ENCODE results near the gene INSR.
A peak's percentile ranks its signal among the peaks of the same experiment; 100 is the strongest.

INSR gene

DNA sequence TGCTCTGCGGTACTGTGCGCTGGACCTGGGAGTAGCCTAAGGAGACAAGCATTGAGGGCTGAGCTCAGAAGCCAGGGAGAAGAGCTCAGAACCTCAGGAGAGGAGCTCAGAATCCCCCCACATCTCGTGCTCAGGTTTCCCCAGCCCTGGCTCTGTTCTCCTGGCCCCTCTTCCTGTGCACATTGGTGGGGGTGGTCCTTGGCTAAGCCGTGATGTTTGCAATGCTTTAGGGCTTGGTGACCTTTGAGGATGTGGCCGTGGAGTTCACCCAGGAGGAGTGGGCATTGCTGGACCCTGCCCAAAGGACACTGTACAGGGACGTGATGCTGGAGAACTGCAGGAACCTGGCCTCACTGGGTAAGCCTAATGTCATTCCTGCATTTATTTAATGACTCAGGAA lies 218.1 kb downstream of the INSR start:
- H3K4me3 ChIP-seq (ENCODE audit: low read length): no peak overlapping the region
- TF ChIP-seq, protein P1, sequence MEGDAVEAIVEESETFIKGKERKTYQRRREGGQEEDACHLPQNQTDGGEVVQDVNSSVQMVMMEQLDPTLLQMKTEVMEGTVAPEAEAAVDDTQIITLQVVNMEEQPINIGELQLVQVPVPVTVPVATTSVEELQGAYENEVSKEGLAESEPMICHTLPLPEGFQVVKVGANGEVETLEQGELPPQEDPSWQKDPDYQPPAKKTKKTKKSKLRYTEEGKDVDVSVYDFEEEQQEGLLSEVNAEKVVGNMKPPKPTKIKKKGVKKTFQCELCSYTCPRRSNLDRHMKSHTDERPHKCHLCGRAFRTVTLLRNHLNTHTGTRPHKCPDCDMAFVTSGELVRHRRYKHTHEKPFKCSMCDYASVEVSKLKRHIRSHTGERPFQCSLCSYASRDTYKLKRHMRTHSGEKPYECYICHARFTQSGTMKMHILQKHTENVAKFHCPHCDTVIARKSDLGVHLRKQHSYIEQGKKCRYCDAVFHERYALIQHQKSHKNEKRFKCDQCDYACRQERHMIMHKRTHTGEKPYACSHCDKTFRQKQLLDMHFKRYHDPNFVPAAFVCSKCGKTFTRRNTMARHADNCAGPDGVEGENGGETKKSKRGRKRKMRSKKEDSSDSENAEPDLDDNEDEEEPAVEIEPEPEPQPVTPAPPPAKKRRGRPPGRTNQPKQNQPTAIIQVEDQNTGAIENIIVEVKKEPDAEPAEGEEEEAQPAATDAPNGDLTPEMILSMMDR (conservative IDR thresholded peaks at IDR 0.05; ENCODE audit: low read length): no peak
- DNase-seq (ENCODE audit: low read depth): no peak

DNA sequence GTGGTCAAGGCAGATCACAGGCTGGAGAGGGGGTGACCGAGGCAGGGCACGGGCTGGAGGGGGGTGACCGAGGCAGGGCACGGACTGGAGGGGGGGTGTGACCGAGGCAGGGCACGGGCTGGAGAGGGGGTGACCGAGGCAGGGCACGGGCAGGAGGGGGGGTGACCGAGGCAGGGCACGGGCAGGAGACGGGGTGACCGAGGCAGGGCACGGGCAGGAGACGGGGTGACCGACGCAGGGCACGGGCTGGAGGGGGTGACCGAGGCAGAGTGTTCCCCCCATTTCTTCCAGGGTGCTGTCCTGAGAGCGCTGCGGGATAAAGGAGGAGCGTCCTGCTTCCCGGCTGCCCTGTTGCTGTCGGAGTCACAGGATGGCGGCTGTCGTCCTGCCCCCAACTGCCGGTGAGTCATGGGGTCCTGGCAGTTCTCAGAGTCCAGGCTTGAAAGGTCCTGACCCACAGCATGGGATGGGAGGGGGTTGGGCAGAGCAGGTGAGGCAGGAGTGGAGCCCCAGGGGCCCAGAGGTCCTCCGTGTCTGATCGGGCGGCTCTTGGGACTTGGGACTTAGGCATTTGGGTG lies 219.4 kb downstream of the INSR start:
- no peak overlapping the region for H3K4me3 ChIP-seq (ENCODE audit: low read length)
- TF ChIP-seq, protein P1 (conservative IDR thresholded peaks at IDR 0.05; ENCODE audit: low read length): no peak
- no peak for DNase-seq (ENCODE audit: low read depth)

DNA sequence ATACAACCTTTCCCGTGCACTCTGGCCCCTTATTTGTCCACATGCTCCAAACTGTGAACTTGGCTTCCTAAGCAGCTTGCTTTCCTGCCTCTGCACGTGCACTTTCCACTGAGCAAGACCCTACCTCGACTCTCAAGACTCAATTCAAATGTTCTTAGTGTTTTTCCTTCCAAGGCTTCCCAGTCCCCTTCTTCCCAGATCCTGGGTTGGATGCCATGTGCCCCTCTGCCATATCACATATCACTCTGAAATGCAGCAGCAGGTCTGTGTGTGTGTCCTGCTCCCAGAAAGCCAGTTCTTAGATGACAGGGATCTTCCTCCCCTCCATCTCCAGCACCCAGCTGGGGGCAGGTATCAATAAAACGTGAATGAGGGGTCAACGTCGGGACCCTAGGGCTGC lies 221.7 kb downstream of the INSR start:
- TF ChIP-seq, protein P1 (conservative IDR thresholded peaks at IDR 0.05; ENCODE audit: low read length): no peak
- H3K4me3 ChIP-seq (ENCODE audit: low read length): no peak overlapping the region
- no peak for DNase-seq (ENCODE audit: low read depth)

DNA sequence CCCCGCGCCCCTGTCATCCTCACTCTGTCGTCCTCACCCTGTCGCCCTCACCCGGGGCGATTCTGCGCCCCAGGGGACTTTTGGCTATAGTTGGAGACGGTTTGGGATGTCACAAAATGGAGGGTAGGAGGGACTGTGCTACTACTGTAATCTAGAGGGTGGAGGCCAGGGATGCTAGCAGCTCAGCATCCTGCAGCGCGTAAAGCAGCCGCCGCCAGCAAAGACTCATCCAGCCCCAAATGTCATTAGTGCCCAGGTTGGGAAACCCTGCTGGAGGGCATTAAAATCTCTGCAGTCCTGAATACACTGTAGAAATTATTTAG lies 224.3 kb downstream of the INSR start:
- peak; percentile 10 for DNase-seq (ENCODE audit: low read depth)
- TF ChIP-seq, protein P1 (conservative IDR thresholded peaks at IDR 0.05; ENCODE audit: low read length): no peak
- H3K4me3 ChIP-seq (ENCODE audit: low read length): peak overlapping the region; percentile 83

DNA sequence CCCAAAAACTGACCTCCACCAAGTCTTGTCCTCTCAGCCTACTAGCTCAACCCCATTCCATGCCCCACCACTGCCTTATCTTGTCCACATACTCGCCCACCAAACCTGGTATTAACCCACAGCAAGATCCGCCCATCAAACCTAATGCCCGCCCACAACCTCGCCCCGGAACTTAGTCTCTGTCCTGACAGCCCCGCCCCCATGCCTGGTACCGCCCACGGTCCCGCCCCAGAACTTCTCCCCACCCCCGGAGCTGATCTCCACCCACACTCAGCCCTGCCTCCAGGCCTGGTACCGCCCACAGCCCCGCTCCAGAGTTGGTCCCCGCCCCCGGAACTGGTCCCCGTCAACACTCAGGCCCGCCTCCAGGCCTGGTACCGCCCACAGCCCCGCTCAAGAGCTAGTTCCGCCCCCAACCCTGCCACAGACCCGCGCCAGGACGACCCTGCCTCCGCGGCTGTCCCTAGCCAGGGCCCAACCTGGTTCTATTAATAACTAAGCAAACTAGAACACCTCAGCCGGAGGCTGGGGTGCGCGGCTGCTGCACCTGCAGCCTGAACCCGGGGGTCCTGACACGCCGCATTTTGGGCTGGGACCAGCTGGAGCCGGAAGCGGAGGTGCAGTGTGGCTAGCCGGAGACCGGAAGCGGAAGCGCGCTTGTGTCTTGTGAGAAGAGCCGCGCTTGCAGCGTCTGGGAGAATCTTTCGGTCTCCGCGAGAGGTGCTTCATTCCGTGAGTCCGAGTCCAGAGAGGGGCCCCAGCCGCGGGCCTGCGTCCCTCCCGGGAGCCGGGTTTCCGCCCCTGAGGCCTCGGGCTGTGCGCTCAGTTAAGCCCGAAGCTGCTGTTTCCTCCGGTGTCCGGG lies 224.9 kb downstream of the INSR start, which contains the start of gene ZNF557:
Gene ZNF557 (plus strand): TSS at position 662 of the 862 bp plus-strand sequence. CDS start 5,372 bp downstream, outside the sequence.
- DNase-seq (ENCODE audit: low read depth): peak; percentile 96
- TF ChIP-seq, protein P1 (conservative IDR thresholded peaks at IDR 0.05; ENCODE audit: low read length): no peak
- H3K4me3 ChIP-seq (ENCODE audit: low read length): peak within 1 kb of the TSS; percentile 83

DNA sequence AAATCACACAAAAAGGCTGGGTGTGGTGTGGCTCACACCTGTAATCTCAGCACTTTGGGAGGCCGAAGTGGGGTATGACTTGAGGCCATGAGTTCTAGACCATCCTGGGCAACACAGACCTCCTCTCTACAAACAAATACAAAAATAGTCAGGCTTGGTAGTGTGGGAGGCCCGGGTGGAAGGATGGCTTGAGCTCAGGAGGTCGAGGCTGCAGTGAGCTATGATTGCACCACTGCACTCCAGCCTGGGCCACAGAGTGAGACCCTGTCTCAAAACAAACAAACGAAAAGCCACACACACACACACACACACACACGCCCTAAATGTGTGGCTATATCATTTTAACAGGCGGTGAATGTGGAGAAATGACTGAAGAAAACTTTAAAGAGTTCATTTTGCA lies 225.6 kb downstream of the INSR start:
- TF ChIP-seq, protein P1 (conservative IDR thresholded peaks at IDR 0.05; ENCODE audit: low read length): no peak
- no peak for DNase-seq (ENCODE audit: low read depth)
- H3K4me3 ChIP-seq (ENCODE audit: low read length): peak overlapping the region; percentile 43; the same call in 1 of the 2 replicates

DNA sequence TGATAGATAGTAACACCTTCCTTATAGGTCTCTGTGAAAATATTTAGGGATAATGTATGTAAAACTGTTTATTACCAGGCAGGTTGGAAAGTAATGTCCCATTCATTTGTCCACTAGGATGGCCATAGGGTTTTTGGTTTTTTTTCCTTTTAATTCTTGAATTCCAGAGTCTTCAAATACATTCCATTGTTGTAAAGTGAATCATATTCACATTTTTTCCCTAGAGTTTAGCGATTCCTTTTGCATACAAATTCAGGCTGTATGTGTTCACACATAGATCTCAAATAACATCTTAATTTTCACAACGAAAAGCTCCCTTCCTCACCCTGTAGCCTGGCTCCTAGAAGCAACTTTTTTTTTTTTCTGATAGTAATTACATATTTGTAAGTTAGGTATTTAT lies 226.5 kb downstream of the INSR start:
- DNase-seq (ENCODE audit: low read depth): peak; percentile 59
- TF ChIP-seq, protein P1 (conservative IDR thresholded peaks at IDR 0.05; ENCODE audit: low read length): no peak
- H3K4me3 ChIP-seq (ENCODE audit: low read length): no peak overlapping the region

Measured in AG10803 (cell line).